ENCODE results near the gene PTPN21. TPM values are rescaled to one million over a fixed set of nuclear protein-coding genes. Genes with fewer than 3 reads are reported as not detected.

The PTPN21 gene
- polyA plus RNA-seq, 1 of the 3 experiments (the other 2 are of a cell fraction): 5.6 TPM

DNA sequence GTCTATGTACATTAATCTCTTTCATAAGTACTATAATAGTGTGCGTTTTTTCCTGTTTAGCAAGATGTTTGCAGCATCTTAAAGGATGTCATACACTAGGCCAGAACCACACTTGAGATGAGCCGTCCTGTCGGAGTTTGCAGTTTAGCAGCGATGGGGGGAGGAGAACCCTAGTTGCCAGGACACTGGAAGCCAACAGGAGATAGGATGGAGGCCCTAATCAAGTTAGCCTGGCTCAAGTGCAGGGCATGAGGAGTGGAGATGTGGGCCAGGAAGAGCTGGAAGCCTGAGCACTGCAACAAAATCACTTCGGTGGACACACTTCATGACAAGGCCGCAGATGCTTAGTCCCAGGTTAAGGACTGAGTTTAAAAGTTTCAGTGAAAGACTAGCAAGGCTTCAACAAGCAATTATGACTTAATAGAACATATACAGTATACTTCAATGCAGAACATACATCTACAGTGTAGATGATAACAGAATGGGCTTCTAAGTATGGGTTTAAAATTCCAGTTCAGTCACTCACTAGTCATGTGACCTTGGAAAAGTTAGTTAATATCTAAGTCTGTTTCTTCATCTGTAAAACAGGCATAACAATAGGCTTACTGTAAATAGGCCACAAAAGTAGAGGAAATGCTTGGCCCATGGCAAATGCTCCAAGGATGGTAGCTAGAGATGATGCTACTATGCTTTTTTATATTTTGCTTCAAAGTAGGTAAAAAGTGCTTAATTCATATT, 77.1 kb downstream of the PTPN21 start:
- no peak overlapping the region for H2AFZ ChIP-seq (ENCODE audit: low read depth)
- H3K36me3 ChIP-seq (replicated peaks in 1 of 2; ENCODE audit: control insufficient read depth in 1 of 2, insufficient read depth in 2 of 2, low read length in 1 of 2): peaks cover 48 to 61% of the 10 kb centered on the region in 2 experiments
- H3K4me3 ChIP-seq (ENCODE audit: low read depth in 2 of 2, low read length in 1 of 2): no peak overlapping the region
- ChIA-PET POLR2A (no interaction called here), CTCF (interaction anchor here (1.2 kb wide), 1 partner anchor 15 kb away, joined by 3 read pairs; no protein-coding TSS in a partner anchor)
- H3K27me3 ChIP-seq (ENCODE audit: insufficient read depth): no peaks in the 10 kb centered on the region
- TF ChIP-seq, protein P1, sequence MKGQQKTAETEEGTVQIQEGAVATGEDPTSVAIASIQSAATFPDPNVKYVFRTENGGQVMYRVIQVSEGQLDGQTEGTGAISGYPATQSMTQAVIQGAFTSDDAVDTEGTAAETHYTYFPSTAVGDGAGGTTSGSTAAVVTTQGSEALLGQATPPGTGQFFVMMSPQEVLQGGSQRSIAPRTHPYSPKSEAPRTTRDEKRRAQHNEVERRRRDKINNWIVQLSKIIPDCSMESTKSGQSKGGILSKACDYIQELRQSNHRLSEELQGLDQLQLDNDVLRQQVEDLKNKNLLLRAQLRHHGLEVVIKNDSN (IDR thresholded peaks at IDR 0.05; ENCODE audit: borderline replicate concordance, low read depth): 0 out of 2 replicates have a peak, but pooled peaks have one; percentile 31
- no peak for TF ChIP-seq TEAD4 (IDR thresholded peaks at IDR 0.05; ENCODE audit: borderline replicate concordance, insufficient read depth)
- 99% methylated on average over 6 of the region's 6 CpGs for WGBS (ENCODE audit: low lambda C conversion rate)
- H3K79me2 ChIP-seq (ENCODE audit: insufficient read depth): peaks cover 20% of the 10 kb centered on the region; the same call in 1 of the 2 replicates
- peaks cover 0 to 3% of the 10 kb centered on the region in 2 experiments; a peak in 1 of 4 replicates for H3K4me1 ChIP-seq (ENCODE audit: control insufficient read depth in 1 of 2, insufficient read depth in 2 of 2, low read depth in 1 of 2, low read length in 1 of 2)
- H3K9me2 ChIP-seq: no peaks in the 10 kb centered on the region
- H3K27ac ChIP-seq (ENCODE audit: low read depth in 2 of 2, low read length in 1 of 2): no peak overlapping the region
- H4K20me1 ChIP-seq (ENCODE audit: insufficient read depth): no peaks in the 10 kb centered on the region
- no peak overlapping the region for H3K9ac ChIP-seq
- H3F3A ChIP-seq (replicated peaks; ENCODE audit: insufficient read depth): peaks cover 4% of the 10 kb centered on the region
- no peak overlapping the region for H3K4me2 ChIP-seq
- no peaks in the 10 kb centered on the region for H3K9me3 ChIP-seq
- no peak for DNase-seq

DNA sequence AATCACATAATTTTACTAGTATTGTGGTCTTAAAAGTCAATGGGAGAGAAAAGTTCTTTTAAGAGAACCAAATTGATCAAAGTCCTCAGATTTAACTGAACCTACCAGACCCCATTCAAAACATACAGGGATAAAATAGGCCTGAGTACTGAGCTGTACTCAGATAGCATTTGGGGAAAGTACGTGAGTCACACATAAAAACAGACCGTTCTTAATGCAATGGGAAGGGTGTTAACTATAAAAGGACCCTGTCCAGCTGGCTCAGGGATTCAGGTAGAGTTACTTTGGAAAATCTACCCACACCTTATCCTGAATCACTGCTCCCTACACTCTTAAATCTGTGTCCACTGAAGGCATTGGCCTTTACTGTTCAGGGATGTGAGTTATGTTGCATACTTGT, 78.0 kb downstream of the PTPN21 start:
- H3K4me2 ChIP-seq: no peak overlapping the region
- no peak overlapping the region for H2AFZ ChIP-seq (ENCODE audit: low read depth)
- no peaks in the 10 kb centered on the region for H3K27me3 ChIP-seq (ENCODE audit: insufficient read depth)
- H4K20me1 ChIP-seq (ENCODE audit: insufficient read depth): no peaks in the 10 kb centered on the region
- no peak overlapping the region for H3K4me3 ChIP-seq (ENCODE audit: low read depth in 2 of 2, low read length in 1 of 2)
- peaks cover 0 to 3% of the 10 kb centered on the region in 2 experiments; a peak in 1 of 4 replicates for H3K4me1 ChIP-seq (ENCODE audit: control insufficient read depth in 1 of 2, insufficient read depth in 2 of 2, low read depth in 1 of 2, low read length in 1 of 2)
- no peak for DNase-seq
- TF ChIP-seq ELF1 (IDR thresholded peaks at IDR 0.05): no peak
- no peak for TF ChIP-seq GATA2 (CRISPR knock-in tag; IDR thresholded peaks at IDR 0.05)
- TF ChIP-seq MEF2A (IDR thresholded peaks at IDR 0.05; ENCODE audit: borderline replicate concordance, low read depth): no peak
- TF ChIP-seq NRF1 (IDR thresholded peaks at IDR 0.05; ENCODE audit: low read depth, low read length): no peak
- TF ChIP-seq RXRA (IDR thresholded peaks at IDR 0.05; ENCODE audit: borderline replicate concordance, low read depth): no peak
- TF ChIP-seq, protein P2, sequence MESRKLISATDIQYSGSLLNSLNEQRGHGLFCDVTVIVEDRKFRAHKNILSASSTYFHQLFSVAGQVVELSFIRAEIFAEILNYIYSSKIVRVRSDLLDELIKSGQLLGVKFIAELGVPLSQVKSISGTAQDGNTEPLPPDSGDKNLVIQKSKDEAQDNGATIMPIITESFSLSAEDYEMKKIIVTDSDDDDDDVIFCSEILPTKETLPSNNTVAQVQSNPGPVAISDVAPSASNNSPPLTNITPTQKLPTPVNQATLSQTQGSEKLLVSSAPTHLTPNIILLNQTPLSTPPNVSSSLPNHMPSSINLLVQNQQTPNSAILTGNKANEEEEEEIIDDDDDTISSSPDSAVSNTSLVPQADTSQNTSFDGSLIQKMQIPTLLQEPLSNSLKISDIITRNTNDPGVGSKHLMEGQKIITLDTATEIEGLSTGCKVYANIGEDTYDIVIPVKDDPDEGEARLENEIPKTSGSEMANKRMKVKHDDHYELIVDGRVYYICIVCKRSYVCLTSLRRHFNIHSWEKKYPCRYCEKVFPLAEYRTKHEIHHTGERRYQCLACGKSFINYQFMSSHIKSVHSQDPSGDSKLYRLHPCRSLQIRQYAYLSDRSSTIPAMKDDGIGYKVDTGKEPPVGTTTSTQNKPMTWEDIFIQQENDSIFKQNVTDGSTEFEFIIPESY (IDR thresholded peaks at IDR 0.05; ENCODE audit: borderline replicate concordance, low read depth): no peak
- H3K9me3 ChIP-seq: no peaks in the 10 kb centered on the region
- no peaks in the 10 kb centered on the region for H3K9me2 ChIP-seq
- H3F3A ChIP-seq (replicated peaks; ENCODE audit: insufficient read depth): peaks cover 6% of the 10 kb centered on the region
- peaks cover 20% of the 10 kb centered on the region; the same call in 1 of the 2 replicates for H3K79me2 ChIP-seq (ENCODE audit: insufficient read depth)
- H3K27ac ChIP-seq (ENCODE audit: low read depth in 2 of 2, low read length in 1 of 2): no peak overlapping the region
- H3K9ac ChIP-seq: no peak overlapping the region
- WGBS (ENCODE audit: low lambda C conversion rate): 100% methylated on average over 2 of the region's 2 CpGs
- H3K36me3 ChIP-seq (replicated peaks in 1 of 2; ENCODE audit: control insufficient read depth in 1 of 2, insufficient read depth in 2 of 2, low read length in 1 of 2): peaks cover 57 to 66% of the 10 kb centered on the region in 2 experiments
- CTCF ChIA-PET: no interaction called here
- POLR2A ChIA-PET: no interaction called here

Data from SK-N-SH (cell line).